Activated naive CD4-positive, alpha-beta T cell treated with anti-CD3 and anti-CD28 coated beads, Interleukin-2, amount 10 ng/mL, durations not matched to agents 5 hours and 36 hours (primary cell): ENCODE results near the gene AMH. TPM values are rescaled to one million over a fixed set of nuclear protein-coding genes. Genes with fewer than 3 reads are reported as not detected.

Experiments
- microRNA-seq: library from miRNA; unstranded; fragments of <30 nt; microRNA quantifications from one replicate; pipeline ENCODE4 v1.2.0, GENCODE V29; 2022; ENCODE audit warnings: borderline microRNAs expressed, borderline replicate concordance
- total RNA-seq, 2 experiments: library from RNA; stranded (reverse); gene quantifications; one replicate each; pipeline ENCODE4 v1.2.3, GENCODE V29; 2021

The AMH gene
- total RNA-seq: 1 to 10 TPM; 7.4 to 8.0 TPM

DNA sequence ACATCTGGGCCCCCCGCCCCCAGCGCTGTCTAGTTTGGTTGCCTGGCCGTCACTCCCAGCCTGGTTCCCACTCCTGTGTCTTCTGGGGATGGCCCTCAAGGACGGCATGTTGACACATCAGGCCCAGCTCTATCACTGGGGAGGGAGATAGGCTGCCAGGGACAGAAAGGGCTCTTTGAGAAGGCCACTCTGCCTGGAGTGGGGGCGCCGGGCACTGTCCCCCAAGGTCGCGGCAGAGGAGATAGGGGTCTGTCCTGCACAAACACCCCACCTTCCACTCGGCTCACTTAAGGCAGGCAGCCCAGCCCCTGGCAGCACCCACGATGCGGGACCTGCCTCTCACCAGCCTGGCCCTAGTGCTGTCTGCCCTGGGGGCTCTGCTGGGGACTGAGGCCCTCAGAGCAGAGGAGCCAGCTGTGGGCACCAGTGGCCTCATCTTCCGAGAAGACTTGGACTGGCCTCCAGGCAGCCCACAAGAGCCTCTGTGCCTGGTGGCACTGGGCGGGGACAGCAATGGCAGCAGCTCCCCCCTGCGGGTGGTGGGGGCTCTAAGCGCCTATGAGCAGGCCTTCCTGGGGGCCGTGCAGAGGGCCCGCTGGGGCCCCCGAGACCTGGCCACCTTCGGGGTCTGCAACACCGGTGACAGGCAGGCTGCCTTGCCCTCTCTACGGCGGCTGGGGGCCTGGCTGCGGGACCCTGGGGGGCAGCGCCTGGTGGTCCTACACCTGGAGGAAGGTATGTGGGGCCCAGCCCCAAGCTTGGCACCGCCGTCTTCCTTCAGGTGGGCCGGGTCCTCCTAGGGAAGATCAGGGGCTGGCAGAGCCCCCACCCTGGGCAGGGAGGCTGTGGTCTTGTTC is at the start of gene AMH:
Gene AMH (plus strand): TSS at position 314 of the 857 bp plus-strand sequence. CDS start 10 bp downstream, at position 324.

DNA sequence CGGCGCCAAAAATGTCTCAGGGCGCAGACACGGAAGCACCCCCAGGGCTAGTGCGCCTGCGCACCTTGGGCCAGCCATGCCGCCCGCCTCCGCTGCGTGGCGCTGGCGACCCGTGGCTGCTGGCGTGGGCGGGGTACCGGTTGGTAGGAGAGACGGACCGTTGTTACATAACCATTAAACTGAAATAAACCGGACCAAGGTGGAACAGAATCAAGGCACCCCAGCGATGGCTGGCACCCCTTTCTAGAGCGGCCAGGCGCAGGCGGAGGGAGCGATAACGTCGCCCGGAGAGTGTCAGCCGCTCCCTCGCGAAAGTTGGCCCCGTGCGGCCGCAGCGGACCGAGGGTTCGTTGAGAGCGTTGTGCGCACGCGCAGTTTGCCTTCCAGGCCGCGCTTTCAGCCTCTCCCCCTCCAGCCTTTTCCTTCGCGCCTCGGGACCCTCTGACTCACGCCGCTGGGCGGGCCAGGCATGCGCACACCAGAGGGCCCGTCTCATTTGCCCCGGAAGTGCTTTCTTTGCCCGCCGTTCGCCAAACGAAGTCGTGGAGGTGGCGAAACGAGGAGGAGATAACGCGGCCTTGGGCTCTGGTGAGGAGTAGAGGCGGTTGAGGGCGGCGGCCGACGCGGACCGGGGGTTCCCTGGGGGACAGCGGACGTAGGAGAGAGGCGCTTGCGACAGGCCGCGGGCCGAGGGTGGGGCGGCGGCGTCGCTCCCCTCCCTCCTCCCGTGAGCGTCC is 12.6 kb upstream of the AMH start, which contains the start of the genes PLEKHJ1 and SF3A2:
Gene PLEKHJ1 (minus strand): TSS at position 16 of the 737 bp plus-strand sequence. CDS start 81 bp downstream, outside the sequence.
Gene SF3A2 (plus strand): TSS at position 511 of the 737 bp plus-strand sequence. CDS start 6,595 bp downstream, outside the sequence.

DNA sequence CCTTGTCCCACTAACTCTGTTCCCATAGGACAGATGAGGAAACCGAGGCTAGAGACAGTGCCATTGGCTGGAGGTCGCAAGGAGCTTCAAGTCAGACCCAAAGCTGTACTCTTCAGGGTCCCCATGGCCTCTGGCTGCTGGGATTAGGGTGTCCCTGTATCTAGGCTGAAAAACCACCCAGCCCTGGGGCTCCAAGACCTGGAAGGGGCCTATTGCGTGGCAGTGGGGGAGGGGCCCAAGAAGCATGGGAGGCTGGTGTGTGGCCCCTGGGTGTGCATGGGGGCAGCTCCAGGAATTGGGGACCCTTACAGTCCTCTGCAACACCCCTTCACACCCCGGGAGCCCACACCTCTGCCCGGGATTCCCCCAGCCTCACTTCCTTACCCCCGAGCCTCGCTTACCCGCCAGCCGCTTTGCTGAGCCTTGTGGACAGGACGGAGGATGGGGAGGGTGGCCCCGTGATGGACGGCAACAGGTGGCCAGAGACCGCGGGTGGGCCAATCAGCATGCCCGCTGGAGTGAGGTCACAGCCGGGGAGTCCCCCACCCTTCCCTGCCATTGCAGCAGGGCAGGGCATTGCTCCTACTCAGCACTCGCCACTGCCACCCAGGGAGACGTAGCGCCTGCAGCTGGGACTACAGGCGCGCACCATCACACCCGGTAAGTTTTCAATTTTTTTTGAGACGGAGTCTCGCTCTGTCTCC is 7.0 kb downstream of the AMH start, which contains the start of gene JSRP1:
Gene JSRP1 (minus strand): TSS at position 436 of the 704 bp plus-strand sequence. CDS start 1,103 bp downstream, outside the sequence.

DNA sequence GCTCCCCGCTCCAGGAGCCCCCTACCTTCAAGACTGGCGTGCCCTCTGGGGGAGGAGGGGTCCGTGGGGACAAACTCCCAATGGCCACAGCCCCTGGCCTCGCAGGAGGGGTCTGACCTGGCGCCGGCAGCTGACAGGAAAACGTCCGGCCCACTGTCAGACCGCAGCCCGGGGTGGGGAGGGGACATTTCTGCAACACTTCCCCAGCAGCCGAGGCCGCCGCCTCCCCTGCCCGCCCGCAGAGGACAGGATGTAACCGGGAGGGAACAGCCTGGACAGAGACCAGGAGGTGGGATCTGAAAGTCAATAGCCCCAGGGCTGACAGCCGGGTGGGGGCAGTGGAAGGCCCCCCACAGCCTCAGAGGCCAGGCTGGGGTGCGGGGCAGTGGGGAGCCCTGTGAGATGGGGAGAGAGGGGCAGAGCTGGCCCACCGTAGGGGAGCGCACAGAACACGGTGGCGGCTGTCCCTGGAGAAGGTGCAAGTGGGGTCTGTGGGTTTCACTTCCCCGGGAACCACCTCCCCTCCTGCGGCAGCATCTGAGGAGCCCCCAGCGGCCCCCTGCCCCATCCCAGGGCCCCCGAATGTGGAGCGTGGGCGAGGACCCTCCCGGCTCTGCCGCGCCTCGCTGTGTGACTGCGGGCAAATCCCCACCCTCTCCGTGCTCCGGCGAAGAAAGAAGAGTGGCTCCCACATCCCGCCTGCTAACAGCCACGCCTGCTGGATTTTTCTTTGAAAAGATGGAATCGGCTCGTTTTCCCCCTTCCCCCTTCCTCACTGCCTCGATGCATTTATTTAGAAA is 33.1 kb downstream of the AMH start, which contains the start of gene PEAK3:
Gene PEAK3 (minus strand): TSS at position 114 of the 800 bp plus-strand sequence. CDS start 1,244 bp downstream, outside the sequence.

Small RNA genes lying within 50 kb of the gene (microRNA-seq; reads per million reads assigned to microRNA genes)
- 1.7 reads per million for gene MIR1227
- gene MIR4321: not detected

Other genes starting within 250 kb of the AMH start
- 10 to 100 TPM; 55.4 to 63.9 TPM for gene BTBD2, start 233.6 kb upstream of the AMH start, total RNA-seq
- gene MKNK2, start 198.1 kb upstream of the AMH start, total RNA-seq: 100 to 1,000 TPM; 333 TPM
- 100 to 1,000 TPM; 236 to 238 TPM for gene MOB3A, start 153.0 kb upstream of the AMH start, total RNA-seq
- gene IZUMO4, start 152.4 kb upstream of the AMH start, total RNA-seq: 10 to 100 TPM; 17.6 to 20.1 TPM
- 10 to 100 TPM; 83.4 to 88.5 TPM for gene AP3D1, start 97.8 kb upstream of the AMH start, total RNA-seq
- 10 to 100 TPM; 55.0 to 55.2 TPM for gene DOT1L, start 85.4 kb upstream of the AMH start, total RNA-seq
- 10 to 100 TPM; 57.5 to 58.8 TPM for gene PLEKHJ1, start 13.0 kb upstream of the AMH start, total RNA-seq
- gene SF3A2, start 12.5 kb upstream of the AMH start, total RNA-seq: 100 to 1,000 TPM; 128 to 129 TPM
- gene JSRP1, start 7.1 kb downstream of the AMH start, total RNA-seq: under 1 TPM in 1 of 2 experiments, not detected in 1; 0.76 TPM
- gene PEAK3, start 32.9 kb downstream of the AMH start, total RNA-seq: under 1 TPM; 0.36 to 0.43 TPM
- 1 to 10 TPM in 1 of 2 experiments, under 1 TPM in 1; 0.72 to 1.1 TPM for gene LINGO3, start 58.8 kb downstream of the AMH start, total RNA-seq
- 100 to 1,000 TPM; 119 to 131 TPM for gene LSM7, start 79.3 kb downstream of the AMH start, total RNA-seq
- 10 to 100 TPM; 89.6 to 94.4 TPM for gene SPPL2B, start 79.4 kb downstream of the AMH start, total RNA-seq
- gene TMPRSS9, start 110.9 kb downstream of the AMH start, total RNA-seq: not detected
- 10 to 100 TPM; 58.9 to 63.9 TPM for gene TIMM13, start 178.3 kb downstream of the AMH start, total RNA-seq
- 10 to 100 TPM; 75.2 to 76.2 TPM for gene LMNB2, start 207.6 kb downstream of the AMH start, total RNA-seq
- gene GADD45B, start 226.8 kb downstream of the AMH start, total RNA-seq: 10 to 100 TPM; 40.6 to 42.7 TPM